NCI-H2107 (cell line): ENCODE measurements around the gene MICALL2.

Source experiments
- DNase-seq: peaks from one replicate; lab custom pipeline; 2025; lab: John Stamatoyannopoulos, UW

Gene MICALL2

DNA sequence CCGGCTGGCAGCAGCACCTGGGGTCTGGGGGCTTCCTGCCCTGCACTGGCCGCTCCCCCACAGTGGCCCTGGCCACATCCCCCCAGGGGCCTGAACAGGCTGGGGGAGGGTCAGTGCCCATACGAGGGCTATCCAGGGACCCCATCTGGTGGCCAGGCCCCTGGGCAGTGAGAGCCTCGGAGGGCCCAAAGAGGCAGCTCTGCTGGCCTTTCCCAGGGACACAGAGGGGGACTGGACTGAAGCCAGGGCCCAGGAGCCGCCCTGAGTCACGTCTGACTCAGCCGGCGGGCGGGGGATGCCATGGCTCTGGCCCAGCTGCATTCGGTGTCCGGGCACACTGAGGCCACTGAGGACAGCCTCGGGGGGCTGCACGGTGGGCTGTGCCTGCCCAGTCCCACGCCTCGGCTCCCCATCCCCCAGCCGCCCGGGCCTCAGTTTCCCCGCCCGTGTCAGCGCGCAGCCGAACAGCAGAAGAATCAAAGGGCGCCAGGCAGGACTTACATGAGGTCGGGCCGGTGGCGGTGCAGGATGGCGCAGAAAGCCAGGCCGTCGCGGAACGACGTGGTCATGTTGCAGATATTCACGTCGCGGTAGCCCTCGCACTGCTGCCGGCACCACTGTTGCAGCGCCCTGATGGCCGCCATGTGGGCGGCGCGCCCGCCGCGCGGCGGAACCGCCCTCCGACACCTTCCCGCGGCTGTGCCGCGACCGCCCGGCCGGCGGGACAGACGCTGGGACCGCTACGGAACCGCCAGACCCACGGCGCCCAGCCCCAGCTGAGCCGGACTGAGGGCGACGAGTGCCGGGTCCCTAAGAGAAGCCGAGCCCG is at the start of gene MICALL2:
MICALL2 (minus strand) TSS at position 788 of the 829 bp plus-strand sequence; CDS start at position 644, 144 bp downstream.
- DNase-seq: no peak

- no peak for DNase-seq
Measured at GRCh38 chr7:1508277-1508758, 49.0 kb upstream of the MICALL2 start.

DNA sequence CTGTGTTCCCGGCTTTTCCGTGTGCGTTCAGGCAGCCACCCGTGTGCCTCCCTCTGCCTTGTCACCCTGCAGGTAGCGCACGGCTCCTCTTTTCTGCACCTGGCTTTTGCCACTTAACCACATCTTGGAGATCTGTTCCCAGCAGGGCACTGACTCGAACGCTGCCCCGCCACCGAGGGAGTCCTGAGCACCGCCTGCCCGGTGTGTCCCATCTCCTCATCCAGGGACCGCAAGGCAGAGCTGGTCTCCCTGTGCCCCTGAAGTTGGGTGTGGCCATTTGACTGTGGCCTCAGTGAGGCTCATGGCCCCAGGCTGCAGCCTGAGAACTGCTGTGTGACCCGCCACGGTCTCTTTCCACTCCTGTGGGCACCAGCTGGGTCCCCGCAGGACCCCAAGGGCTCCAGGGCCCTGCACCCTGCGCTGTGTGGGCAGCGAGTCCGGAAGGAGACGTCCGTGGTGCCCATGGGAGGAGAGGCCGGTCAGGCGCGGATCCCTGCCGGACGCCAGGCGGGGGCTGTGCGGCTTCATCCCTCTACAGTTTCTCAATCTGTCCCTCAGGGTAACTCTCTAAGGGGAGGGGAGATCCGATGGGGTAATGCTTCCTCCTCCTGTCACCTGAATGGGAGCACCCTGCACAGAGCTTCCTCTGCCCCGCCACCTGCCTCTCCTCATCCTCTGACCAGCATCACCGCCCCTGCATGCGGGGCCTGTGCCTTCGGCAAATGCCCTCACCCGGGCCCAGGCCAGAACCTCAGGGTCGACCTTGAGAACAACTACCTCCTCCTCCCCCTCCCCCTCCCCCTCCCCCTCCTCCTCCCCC is 46.7 kb upstream of the MICALL2 start:
- DNase-seq: peak; percentile 68

DNA sequence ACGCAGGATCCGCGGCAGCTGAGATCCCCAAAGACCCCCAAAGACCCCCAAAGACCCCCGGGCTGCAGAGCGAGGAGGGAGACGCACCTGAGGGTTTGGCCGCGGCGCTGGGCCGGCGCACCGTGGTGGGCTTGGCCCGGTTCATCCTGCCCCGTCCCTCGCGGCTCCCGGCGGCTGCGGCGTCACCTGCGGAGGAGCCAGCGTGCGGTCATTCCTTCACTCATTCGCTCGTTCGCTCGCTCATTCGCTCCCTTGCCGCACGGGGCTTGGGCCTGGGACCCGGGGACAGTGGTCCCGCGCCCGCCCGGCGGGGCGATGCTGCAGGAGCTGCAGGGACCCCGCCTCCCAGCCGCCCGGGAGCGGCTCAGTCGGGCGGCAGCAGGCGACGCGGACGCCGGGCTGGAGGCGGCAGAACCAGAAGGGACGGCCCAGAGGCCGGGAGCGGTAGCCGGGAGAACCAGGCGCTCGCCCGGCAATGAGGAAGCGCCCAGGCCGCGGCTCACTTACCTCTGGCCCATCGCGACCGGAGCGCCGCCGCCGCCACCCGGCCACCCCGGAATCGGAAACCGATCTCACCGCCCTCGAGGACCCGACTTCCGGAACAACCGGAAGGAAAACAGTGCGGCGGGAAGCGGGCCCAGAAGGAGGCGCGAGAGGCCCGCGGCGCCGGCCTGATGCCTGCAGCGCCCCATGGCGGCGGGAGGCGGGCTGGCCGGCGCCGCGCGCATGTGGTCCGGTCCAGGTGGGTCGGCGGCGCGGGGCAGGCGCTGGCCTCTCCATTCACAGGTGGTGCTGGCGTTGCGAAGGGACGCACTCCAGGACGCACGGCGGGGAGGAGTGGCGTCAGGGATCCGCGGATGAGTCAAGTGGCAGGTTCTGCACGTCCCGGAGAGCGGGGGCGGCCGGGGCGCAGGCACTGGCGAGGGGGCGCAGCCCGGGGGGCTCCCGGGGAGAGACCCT is 44.8 kb upstream of the MICALL2 start, which contains the start of gene INTS1:
INTS1 (minus strand) TSS at position 574 of the 960 bp plus-strand sequence; CDS start at position 145, 429 bp downstream.
- DNase-seq: peak; percentile 93

GRCh38 chr7:1503390-1503789 is 44.1 kb upstream of the MICALL2 start:
- DNase-seq: no peak

DNA sequence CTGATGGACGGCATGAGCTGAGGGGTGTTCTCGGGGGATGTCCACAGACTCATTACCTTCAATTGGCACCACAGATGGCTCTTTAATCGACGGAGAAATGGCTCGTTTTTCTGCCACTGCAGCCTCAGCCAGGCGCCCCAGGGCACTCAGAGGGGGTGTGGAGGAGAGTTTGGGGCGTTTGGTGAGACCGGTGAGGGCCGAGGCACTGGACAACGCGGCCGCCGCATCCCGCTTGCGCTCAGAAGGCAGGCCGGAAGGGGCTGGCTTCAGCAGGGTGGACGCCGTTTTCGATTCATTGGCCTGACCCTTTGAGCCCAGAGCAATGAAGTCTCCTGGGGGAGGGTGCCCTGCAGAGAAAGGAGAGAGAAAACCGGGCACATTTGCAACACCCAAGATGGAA is 43.6 kb upstream of the MICALL2 start:
- no peak for DNase-seq

- DNase-seq: no peak
Measured at GRCh38 chr7:1501487-1502270, 42.4 kb upstream of the MICALL2 start.

GRCh38 chr7:1500064-1500807 is 41.0 kb upstream of the MICALL2 start:
- no peak for DNase-seq

DNA sequence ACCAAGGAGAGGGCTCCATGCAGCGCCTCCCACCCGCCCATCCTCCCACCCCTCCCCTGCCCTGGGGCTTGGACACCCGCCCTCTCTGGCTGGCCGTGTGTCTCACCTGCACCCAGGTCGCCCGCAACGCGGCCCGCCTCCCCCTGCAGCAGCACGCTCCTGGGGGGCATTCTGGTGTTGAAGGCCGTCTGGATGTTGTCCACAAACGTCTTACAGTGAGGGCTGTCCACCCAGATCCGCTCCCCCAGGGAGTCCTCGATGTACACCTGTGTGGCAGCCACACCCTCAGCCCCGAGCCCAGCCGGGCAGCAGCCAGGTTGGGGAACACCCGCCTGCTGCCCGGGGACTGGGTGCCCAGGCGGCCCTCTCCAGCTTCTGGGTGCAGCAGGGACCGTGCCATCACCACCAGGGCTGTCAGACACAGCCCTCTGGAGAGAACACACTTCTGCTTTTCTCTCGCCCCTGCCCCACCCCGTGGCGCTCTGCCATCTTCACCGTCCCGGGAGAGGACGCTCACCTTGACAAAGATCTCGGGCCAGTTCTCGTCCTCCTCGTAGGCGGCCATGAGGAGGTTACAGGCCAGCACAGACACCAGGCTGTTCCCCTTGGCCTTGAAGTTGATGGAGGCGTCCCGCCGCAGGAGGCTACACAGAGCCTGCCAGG is 40.2 kb upstream of the MICALL2 start:
- DNase-seq: no peak

GRCh38 chr7:1498370-1499305 is 39.4 kb upstream of the MICALL2 start:
- DNase-seq: no peak

DNA sequence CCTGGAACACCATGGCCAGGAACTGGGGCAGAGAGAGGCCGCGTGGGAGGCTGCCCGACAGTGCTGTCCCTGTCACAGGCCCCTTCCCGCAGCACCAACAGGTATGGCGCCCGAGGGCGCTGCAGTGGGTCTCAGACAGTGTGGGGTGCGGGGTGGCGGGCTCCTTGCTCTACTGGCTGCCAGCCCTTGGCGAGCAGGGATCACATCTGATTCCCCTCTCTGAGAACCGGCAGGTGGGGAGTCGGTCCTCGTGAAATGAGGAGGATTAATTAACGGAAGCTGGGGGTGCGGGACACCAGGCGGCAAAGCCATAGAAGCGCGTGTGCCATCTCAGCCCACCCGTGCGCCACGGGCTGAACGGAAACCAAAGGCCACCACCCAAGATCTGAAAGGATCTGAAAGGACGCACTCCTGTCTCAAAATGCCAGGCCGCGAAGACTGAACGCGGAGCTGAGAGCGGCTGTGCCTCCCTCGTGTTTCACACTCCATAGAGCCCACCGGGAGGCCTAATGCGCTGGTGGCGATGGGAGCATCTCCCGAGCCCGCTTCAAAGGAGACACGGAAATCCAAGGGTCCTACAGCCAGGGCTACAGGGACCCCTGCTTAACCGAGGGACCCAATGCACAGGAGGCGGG is 38.1 kb upstream of the MICALL2 start:
- DNase-seq: no peak

DNA sequence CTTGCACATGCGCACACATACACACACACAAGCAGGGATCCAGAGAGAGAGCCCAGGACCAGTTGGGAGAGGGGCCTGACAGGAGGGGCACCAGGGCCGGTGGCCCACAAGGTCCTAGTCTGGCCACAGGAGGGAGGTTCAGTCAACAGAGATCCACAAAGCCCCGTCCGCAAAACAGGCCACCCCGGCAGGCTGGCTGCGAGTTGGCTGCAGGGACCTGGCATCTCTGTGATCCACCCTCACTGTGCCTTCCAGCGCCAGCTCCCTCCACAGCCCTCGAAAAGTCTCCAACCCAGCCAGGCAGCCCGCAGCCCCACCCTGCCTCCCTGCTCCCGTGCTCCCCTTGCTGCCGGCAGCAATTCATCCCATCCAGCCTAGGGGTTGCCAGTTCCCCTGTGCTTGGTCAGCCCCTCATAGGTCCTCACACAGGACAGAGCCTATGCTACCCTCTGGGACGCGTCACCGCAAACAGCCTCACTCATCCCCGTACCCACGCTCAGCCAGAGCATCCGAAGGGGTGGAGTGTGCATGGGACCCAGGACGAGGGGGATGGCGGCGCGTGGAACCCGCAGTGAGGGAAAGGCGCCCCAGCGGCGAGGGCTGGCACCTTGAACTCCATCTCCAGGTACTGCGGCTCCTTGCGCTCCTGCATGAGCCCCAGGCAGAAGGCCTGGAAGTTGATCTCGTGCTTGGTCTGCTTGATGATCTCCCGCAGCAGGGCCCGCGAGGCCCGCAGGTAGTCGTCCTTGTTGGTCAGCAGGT is 37.4 kb upstream of the MICALL2 start:
- DNase-seq: no peak

DNA sequence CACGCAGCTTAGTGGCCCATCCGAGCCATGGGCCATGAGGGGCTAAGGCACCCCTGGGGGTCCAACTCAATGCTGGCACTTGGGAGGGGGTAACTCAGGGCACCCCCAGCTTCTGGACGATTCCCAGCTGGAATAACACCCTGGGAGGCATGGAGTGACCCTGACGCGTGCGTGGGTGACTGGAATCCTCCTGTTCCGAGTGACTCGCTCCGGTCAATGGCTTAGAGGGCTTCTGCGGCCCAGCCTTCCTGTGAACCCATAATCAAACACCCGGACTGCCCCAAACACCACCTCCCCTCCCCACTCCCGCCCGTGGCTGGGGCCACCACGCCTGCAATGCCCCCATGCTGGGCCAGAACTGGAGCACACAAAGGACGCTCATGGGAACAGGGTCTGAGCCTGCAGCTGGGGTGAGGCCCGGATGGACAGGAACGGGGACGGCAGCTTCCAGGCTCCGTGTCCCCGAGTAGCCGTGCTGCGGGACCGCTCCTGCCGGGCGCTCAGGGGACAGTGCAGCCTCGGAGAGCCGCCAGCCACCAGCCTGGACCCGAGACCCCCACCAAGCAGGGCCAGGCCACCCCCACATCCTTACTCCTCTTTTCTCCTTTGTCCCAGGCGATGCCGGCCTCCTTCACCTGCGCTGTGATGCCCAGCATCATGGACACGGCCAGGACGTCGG is 36.4 kb upstream of the MICALL2 start:
- DNase-seq: no peak

GRCh38 chr7:1494866-1495563 is 35.7 kb upstream of the MICALL2 start:
- no peak for DNase-seq

DNA sequence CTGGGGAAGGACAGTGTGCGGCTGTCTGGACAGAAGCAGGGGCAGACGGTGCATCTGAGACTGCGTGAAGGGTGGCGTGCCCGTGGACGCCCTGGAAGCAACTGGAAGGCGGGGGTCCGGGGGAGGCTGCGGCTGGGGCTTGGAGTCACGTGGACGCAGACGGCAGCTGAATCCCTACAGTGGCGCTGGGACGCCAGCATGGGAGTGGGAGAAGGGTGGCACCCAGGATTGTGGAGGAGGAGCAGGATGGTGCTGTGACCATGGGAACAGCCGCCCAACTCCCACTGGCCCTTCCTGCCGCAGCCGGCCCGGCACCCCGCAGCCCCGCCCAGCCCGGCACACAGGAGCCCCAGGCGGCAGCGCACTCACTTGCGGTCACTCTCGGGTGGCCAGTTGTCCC is 35.2 kb upstream of the MICALL2 start:
- no peak for DNase-seq

DNA sequence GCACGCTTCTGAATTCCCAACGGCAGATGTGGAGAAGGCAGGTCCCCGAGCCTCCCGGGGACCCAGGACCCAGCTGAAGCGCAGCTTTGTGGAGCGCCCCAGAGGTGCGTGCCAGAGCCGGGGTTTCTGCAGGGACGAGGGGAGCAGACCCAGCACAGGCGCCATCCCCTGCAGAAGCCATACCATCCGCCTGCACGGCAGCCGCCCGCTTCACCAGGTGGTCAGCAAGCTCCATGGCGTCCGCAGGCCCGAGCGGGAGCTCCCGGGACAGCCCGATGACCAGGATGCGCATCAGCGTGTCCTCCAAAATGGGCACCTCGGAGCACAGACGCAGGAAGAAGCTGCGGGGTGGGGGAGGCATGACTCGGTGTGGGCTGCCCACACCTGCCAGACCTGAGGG is 34.3 kb upstream of the MICALL2 start:
- DNase-seq: no peak
